Stimulated activated CD8-positive, alpha-beta memory T cell treated with anti-CD3 and anti-CD28 coated beads, Interleukin-15, amount 100 ng/mL, for 1 hour (primary cell): ENCODE data around the gene ADAM17.
"Not testable (repeated sequence)": the region's sequence is repeated elsewhere in the genome, so short reads cannot be mapped to it uniquely, and the experiment has no call there.

ENCODE experiments used
- DNase-seq: peaks from one replicate; pipeline ENCODE4 v3.0.0-alpha.2; 2020; ENCODE audit warnings: low read depth

The ADAM17 gene

GRCh38 chr2:9555297-9556120 lies at the start of gene ADAM17:
Gene ADAM17 (minus strand): TSS chr2:9555830. CDS start chr2:9555605, 225 bp downstream.
- DNase-seq, result peak; percentile 61

GRCh38 chr2:9602412-9602811 lies 46.8 kb upstream of the ADAM17 start:
- DNase-seq, result no peak

DNA sequence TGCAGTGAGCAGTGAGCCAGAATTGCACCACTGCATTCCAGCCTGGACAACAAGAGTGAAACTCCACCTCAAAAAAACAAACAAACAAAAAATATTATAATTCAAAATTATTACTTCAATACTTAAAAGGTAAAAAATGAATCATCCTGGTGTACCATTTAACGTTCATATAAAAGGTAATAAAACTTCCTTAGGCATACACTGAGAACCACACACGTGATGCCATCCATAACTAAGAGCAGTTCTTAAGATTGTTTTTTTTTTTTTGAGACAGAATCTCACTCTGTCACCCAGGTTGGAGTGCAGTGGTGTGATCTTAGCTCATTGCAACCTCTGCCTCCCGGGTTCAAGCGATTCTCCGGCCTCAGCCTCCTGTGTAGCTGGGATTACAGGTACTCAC lies 45.8 kb upstream of the ADAM17 start:
- no peak for DNase-seq

DNA sequence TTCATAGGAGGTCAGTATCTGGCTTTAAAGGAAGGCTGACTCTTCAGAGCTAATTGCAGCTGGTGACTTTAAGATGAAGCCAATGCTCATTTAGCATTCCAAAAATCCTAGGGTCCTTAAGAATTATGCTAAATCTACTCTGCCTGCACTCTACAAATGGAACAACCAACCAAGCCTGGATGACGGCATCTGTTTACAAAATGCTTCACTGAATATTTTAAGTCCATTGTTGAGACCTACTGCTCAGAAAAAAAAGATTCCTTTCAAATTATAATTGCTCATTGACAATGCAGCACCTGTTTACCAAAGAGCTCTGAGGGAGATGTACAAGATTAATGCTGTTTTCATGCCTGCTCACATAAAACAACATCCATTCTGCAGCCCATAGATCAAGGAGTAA lies 43.8 kb upstream of the ADAM17 start:
- DNase-seq, result no peak

- no peak for DNase-seq
Measured at GRCh38 chr2:9596621-9597311, 41.1 kb upstream of the ADAM17 start.

DNA sequence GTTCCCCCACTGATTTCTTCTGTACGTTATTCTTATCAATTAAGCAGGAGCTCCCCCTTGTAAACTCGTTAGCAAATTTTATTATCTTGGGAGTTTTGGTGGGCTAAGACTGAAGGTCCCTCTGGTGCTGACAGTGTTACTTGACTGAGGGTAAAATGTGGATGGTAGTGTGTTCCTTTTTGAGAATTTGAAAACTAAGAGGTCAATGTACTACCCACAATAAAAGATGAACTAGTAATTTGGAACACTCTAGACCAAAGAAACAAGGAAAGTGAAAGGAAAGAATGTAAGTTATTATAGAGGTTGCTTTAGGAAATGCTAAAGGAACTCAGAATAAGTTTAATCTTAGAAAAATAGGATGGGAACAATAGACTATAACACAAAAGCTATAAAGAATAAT lies 40.1 kb upstream of the ADAM17 start:
- DNase-seq, result no peak

GRCh38 chr2:9595256-9595655 lies 39.6 kb upstream of the ADAM17 start:
- DNase-seq, result not testable (repeated sequence)

DNA sequence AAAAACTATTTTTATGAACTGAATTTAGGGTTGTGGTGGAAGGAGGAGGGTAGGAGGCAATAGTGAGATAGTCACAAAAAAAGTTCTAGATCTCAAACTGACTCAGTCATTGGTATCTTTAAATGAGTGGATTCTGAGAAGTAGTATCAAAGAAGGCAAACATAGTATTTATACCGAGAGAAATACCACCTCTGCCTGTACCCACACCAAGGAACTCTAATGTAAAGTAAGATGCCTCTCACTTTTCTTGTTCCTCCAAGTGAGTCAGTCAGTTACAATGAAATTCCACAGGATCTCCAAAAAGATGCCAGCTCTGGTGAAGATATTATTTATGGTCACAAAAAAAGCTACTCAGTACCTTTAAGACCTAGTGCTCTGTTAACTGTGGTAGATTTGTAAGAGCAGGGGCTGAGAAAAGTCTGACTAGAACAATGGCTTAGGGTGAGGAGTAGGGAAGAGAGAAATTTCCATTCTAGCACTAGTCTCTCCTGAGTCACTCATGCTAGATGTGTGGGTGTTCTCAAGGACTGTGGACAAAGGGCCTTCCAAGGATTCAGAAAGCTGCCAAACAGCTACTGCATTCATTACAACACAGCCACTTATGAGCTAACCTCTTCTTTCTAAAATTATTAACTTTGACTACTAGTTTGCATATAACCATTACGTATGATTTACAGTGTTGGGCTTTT lies 38.9 kb upstream of the ADAM17 start:
- DNase-seq, result no peak

DNA sequence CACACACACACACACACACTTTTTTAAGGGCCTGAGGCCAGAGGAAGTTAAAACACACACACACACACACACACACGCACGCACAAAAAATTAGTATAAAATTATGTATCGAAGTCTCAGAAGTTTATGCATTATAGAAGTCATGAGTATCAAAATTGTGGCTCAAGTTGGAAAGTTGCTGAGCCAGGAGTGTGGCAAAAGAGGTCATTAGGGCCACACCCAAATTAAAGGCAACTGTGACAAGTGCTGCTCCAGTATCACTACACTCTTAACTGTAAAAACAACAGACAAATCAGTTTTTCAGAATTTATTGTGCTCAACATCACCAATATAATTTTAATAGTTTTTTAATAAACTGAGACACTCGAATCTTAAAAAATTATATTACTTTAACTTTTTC lies 38.3 kb upstream of the ADAM17 start:
- no peak for DNase-seq

- no peak for DNase-seq
Measured at GRCh38 chr2:9592699-9593098, 37.1 kb upstream of the ADAM17 start.

DNA sequence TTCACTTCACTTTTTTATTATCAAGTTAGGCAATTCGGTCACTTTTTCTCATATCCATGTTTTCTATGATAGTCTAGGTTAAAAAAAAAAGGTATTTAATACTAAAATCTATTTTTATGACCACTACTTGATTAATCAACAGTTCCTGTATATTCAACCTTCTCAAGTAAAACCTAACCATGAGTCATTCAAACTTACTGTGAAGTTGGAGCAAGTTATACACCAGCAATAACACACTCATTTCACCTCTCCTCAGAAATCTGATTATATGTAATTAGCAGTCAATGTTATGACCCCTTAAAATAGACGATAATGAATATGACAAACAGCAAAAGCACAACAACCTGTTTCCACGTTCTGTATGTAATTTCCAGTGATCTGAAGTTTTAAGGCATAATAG lies 35.0 kb upstream of the ADAM17 start:
- DNase-seq, result no peak

DNA sequence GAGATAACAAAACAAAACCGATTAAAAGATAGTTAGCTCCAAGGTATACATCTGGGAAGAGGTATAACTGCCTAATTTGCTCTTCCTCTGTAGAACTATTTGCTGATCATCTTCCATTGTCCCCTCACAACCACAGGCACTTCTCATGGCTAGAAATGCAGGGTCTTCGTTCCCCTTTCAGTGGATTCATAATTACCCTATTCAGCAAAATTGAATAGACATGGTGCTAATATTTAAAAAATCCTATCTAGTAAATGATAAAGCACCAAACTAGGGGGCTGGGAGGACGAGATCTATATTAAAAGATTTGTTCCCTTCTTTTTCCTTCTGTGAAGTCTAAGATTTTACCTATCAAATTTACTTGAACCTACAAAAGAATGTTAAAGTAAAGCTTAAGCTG lies 30.8 kb upstream of the ADAM17 start:
- DNase-seq, result no peak

DNA sequence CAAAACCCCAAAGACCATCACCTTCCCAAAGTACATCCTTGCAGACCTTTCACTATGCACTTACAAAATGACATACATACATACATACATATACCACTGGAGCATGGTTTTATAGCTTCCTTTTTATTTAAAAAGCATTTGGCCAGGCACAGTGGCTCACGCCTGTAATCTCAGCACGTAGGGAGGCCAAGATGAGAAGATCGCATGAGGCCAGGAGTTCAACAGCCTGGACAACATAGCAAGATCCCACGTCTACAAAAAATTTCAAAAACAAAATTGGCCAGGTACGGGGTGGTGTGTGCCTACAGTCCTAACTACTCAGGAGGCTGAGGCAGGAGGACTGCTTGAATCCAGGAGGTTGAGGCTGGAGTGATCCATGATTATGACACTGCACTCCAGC lies 29.9 kb upstream of the ADAM17 start:
- no peak for DNase-seq

- not testable (repeated sequence) for DNase-seq
Measured at GRCh38 chr2:9584902-9585301, 29.3 kb upstream of the ADAM17 start.

DNA sequence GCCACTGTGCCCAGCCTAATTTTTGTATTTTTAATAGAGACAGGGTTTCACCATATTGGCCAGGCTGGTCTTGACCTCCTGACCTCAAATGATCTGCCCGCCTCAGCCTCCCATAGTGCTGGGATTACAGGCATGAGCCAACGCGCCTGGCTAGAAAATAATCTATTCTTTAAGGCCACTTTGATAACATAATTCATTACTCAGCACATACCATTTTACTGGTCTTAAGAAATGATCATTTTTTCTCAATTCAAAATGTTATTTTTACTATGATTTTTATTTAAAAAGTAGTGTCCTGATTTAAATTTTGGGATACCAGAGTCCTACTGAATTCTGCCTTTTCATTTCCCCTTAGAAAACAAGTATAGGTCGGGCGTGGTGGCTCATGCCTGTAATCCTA lies 27.0 kb upstream of the ADAM17 start:
- no peak for DNase-seq

DNA sequence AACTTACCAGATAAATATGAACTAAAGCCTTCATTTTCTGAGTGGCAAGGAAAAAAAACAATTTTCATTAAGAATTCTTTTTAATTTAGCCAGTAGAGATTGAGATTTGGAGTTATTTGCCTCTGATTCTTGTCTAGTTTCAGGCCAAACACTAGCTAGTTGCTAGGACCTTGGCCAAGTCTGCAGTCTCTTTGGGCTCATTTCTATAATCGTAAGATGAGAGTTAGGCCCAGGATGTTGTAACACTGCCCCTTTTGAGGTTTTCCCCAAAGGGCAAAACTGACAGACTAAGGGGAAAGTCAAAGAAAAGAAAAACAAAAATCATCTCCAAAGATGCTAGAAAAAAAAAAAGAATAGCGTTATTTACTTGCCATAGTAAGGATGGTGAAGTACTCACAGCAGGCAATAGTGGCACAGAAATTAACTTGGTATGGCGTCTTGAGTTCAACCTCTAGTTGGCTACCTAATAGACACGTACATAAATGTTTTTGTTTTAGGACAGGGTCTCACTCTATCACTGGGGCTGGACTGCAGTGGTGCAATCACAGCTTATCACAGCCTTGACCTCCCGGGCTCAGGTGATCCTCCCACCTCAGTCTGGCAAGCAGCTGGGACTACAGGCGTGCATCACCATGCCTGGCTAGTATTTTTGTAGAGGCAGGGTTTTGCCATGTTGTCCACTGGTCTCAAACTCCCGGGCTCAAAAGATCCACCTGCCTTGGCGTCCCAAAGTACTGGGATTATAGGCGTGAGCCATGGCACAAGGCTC lies 23.0 kb upstream of the ADAM17 start:
- DNase-seq, result no peak

- no peak for DNase-seq
Measured at GRCh38 chr2:9574331-9574730, 18.7 kb upstream of the ADAM17 start.

DNA sequence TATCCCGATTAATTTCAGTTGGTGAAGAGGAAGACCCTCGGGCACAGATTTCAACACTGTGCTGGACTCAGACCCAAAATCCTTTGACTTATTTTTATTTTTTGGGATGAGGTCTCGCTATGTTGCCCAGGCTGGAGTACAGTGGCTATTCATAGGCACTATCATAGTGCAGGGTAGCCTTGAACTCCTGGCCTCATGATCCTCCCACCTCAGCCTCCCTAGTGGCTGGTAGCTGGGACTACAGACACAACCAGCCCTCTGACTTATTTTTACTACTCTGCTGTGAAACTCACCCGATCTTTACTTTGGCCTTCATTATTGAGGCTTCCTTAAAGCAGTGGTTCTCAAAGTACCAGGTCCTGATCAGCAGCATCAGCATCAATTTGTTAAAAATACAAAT lies 18.2 kb upstream of the ADAM17 start:
- no peak for DNase-seq

GRCh38 chr2:9573013-9573720 lies 17.5 kb upstream of the ADAM17 start:
- no peak for DNase-seq

DNA sequence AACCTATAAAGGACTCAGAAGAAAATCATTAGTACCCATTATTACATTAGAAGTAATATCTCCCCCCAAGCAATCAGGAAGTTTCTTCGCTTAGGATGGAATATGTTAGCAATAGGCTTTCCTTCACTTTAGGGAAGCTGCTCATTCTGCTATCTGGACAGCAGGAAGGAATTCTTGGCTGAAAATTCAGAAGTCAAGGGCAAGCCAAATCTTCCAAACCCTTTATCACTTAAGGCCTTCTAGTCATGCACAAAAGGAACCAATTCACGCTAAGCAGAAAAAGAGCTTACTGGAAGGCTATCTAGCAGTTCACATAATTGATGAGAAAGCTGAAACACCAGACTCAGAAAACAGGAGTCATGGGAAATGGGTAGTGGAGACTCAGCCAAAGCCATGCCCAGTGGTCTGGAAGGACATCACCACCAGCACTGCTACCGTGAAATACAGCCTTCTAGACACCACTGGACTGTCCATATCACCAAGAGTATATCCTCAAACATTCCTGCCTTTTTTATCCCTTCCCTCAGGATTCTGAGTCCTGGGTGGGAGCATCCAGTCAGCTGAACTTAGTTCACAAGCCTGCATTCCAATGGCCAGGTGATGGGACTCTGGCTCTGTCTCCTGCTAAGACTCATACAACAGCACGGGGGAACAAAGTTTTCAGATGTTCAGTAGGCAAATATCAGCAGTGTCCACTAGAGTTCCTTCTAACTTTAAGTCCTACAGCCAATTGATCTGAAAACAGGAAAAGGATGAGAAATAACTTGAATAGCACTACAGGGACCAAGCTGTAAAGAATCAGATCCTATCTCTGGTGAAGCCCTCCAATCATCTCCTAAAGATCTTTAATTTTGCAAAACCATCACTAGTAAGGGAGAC lies 14.8 kb upstream of the ADAM17 start:
- DNase-seq, result no peak
